GM23338 (cell line): ENCODE data around the gene TRAF2. TPM values are rescaled to one million over a fixed set of nuclear protein-coding genes. Genes with fewer than 3 reads are reported as not detected.

Experiments used
- ATAC-seq: fragments of 200-7000 bp; cut with Tn5 transposase; 3 replicates; pipeline ENCODE4 v1.9.1; 2020
- DNase-seq: peaks from one replicate; pipeline ENCODE4 v3.0.0-alpha.2; 2015; ENCODE audit warnings: low spot score
- H2AFZ ChIP-seq: fragments of 200-600 bp; sonication (generic); 2 replicates; pipeline ENCODE4 v1.8.0; 2016; ENCODE audit warnings: antibody characterized with exemption, mild to moderate bottlenecking, moderate library complexity
- H3F3A ChIP-seq: fragments of 200-600 bp; sonication (generic); replicated peaks from 2 replicates; pipeline ENCODE4 v1.8.0; 2017; ENCODE audit warnings: antibody characterized with exemption, mixed run types, low read depth
- H3K27ac ChIP-seq: fragments of 200-600 bp; sonication (generic); 2 replicates; pipeline ENCODE4 v1.6.1; 2016; ENCODE audit warnings: low read depth
- H3K27me3 ChIP-seq: fragments of 200-600 bp; sonication (generic); 2 replicates; pipeline ENCODE4 v1.8.0; 2016; ENCODE audit warnings: mild to moderate bottlenecking, mixed run types, moderate library complexity; ENCODE audit not compliant: insufficient read depth
- H3K36me3 ChIP-seq: fragments of 200-600 bp; sonication (generic); 2 replicates; pipeline ENCODE4 v1.8.0; 2016; ENCODE audit warnings: mild to moderate bottlenecking; ENCODE audit not compliant: insufficient read depth
- H3K4me1 ChIP-seq: fragments of 200-600 bp; sonication (generic); 2 replicates; pipeline ENCODE4 v1.8.0; 2016; ENCODE audit warnings: mild to moderate bottlenecking, moderate library complexity; ENCODE audit not compliant: insufficient read depth
- H3K4me2 ChIP-seq: fragments of 200-600 bp; sonication (generic); 2 replicates; pipeline ENCODE4 v1.7.1; 2017; ENCODE audit warnings: mixed run types
- H3K4me3 ChIP-seq: fragments of 200-600 bp; sonication (generic); 2 replicates; pipeline ENCODE4 v1.6.1; 2016; ENCODE audit warnings: mixed run types
- H3K79me2 ChIP-seq: fragments of 200-600 bp; sonication (generic); replicated peaks from 2 replicates; pipeline ENCODE4 v1.8.0; 2017; ENCODE audit warnings: mild to moderate bottlenecking; ENCODE audit not compliant: insufficient read depth
- H3K9me2 ChIP-seq: fragments of 200-600 bp; sonication (generic); 2 replicates; pipeline ENCODE4 v1.8.0; 2017; ENCODE audit not compliant: insufficient read depth
- H4K20me1 ChIP-seq: fragments of 200-600 bp; sonication (generic); replicated peaks from 2 replicates; pipeline ENCODE4 v1.8.0; 2017; ENCODE audit warnings: mild to moderate bottlenecking; ENCODE audit not compliant: insufficient read depth
- H3K27ac Mint-ChIP-seq: 2 replicates; pipeline ENCODE4 v1.8.0; 2020; ENCODE audit warnings: inconsistent platforms, mild to moderate bottlenecking, moderate library complexity, mixed read lengths
- H3K27me3 Mint-ChIP-seq: 3 replicates; pipeline ENCODE4 v1.8.0; 2022; ENCODE audit warnings: low read depth, mild to moderate bottlenecking, moderate library complexity, mixed read lengths, inconsistent platforms; ENCODE audit not compliant: insufficient read depth, poor library complexity
- H3K36me3 Mint-ChIP-seq: 3 replicates; pipeline ENCODE4 v1.8.0; 2021; ENCODE audit warnings: low read depth, mild to moderate bottlenecking, inconsistent platforms, moderate library complexity, mixed read lengths
- H3K4me1 Mint-ChIP-seq: 3 replicates; pipeline ENCODE4 v1.8.0; 2020; ENCODE audit warnings: mild to moderate bottlenecking, inconsistent platforms, mixed read lengths
- H3K4me3 Mint-ChIP-seq: 3 replicates; pipeline ENCODE4 v1.8.0; 2021; ENCODE audit warnings: moderate library complexity, mild to moderate bottlenecking, inconsistent platforms, mixed read lengths
- H3K9me3 Mint-ChIP-seq: 3 replicates; pipeline ENCODE4 v1.8.0; 2020; ENCODE audit warnings: moderate library complexity, mild to moderate bottlenecking, inconsistent platforms, mixed read lengths
- EZH2 ChIP-seq: fragments of 200-600 bp; sonication (generic); IDR thresholded peaks from one replicate; pipeline ENCODE4 v1.8.0; 2017; ENCODE audit warnings: antibody characterized with exemption, mild to moderate bottlenecking, low read depth; ENCODE audit not compliant: unreplicated experiment
- POLR2AphosphoS5 ChIP-seq: IDR thresholded peaks from 2 replicates; pipeline ENCODE4 v1.6.1; 2016; ENCODE audit warnings: antibody characterized with exemption, low read depth
- STAT1 ChIP-seq: IDR thresholded peaks from one replicate; pipeline ENCODE4 v1.6.1; 2016; ENCODE audit warnings: antibody characterized with exemption; ENCODE audit not compliant: unreplicated experiment
- ZNF114 ChIP-seq: fragments of 250-450 bp; sonication (Bioruptor Pico); IDR thresholded peaks from 2 replicates; pipeline ENCODE4 v1.5.0; 2020; ENCODE audit warnings: mild to moderate bottlenecking, moderate library complexity
- ZNF331 ChIP-seq: fragments of 250-450 bp; sonication (Bioruptor Pico); IDR thresholded peaks from 2 replicates; pipeline ENCODE4 v1.5.0; 2020; ENCODE audit warnings: low read depth, mild to moderate bottlenecking, moderate library complexity
- polyA plus RNA-seq: library from polyadenylated mRNA; unstranded; fragments of >200 nt; fragmentation: Nextera tagmentation; extraction: Ambion mirVana; gene quantifications from 2 replicates; pipeline ENCODE4 v1.2.1, GENCODE V29; 2016
- total RNA-seq: library from RNA; depleted of rRNA; stranded (reverse); fragments of >200 nt; shearing (Covaris generic); gene quantifications from 2 replicates; pipeline ENCODE4 v1.2.3, GENCODE V29; 2014
- TF ChIP-seq, protein P1 (sequence below): fragments of 250-450 bp; sonication (Bioruptor Pico); IDR thresholded peaks from 2 replicates; pipeline ENCODE4 v1.5.0; 2020; ENCODE audit warnings: mild to moderate bottlenecking, moderate library complexity
- TF ChIP-seq, protein P2 (sequence below), 2 experiments: fragments of 200-600 bp in 1 of 2; sonication (generic) in 1 of 2; conservative IDR thresholded peaks; 2 replicates each; pipeline versions ENCODE4 v1.5.1 to v1.6.1; 2016 to 2017; ENCODE audit warnings: antibody characterized with exemption in 2 of 2, low read depth in 2 of 2, mild to moderate bottlenecking in 2 of 2, moderate library complexity in 1 of 2

TRAF2 gene
- total and polyA plus RNA-seq, 2 experiments from 2014 or later, result 25.4 to 39.9 TPM

DNA sequence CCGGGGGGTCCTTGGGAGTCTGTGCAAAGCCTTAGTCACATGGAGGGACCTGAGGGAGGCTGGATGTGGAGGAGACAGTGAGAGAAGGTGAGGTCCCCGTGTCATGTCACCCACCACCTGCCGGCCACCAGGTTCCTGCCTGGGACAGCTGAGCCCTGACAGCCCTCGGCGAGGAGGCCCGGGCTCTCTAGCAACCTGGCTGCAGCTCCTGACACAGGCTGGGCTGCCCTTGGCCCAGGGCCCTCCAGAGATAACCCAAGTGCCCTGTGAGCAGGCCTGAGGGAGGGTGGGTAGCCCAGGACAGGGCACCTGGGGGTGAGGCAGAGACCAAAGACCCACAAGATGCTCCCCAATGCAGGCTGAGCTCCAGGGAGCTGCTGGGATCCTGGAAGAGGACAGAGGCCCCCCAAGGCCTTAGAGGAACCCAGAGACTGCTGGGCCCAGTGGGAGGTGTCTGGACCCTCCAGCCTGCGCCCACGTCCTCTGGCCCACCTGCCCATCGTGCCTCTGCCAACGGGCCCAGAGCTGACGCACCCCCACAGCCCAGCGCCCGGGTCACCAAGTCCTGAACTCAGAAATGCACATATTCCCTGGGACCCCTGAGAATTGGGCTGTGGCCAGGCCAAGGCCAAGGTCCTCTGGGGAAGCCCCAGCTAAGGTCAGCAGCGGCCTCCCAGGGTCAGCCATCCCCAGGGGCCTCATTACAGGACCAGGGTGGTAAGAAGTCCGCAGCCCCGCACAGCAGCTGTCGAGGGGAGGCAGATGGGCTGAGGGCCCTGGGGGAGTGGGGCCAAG is 82.2 kb downstream of the TRAF2 start (continued):
- TF ChIP-seq, protein P1, sequence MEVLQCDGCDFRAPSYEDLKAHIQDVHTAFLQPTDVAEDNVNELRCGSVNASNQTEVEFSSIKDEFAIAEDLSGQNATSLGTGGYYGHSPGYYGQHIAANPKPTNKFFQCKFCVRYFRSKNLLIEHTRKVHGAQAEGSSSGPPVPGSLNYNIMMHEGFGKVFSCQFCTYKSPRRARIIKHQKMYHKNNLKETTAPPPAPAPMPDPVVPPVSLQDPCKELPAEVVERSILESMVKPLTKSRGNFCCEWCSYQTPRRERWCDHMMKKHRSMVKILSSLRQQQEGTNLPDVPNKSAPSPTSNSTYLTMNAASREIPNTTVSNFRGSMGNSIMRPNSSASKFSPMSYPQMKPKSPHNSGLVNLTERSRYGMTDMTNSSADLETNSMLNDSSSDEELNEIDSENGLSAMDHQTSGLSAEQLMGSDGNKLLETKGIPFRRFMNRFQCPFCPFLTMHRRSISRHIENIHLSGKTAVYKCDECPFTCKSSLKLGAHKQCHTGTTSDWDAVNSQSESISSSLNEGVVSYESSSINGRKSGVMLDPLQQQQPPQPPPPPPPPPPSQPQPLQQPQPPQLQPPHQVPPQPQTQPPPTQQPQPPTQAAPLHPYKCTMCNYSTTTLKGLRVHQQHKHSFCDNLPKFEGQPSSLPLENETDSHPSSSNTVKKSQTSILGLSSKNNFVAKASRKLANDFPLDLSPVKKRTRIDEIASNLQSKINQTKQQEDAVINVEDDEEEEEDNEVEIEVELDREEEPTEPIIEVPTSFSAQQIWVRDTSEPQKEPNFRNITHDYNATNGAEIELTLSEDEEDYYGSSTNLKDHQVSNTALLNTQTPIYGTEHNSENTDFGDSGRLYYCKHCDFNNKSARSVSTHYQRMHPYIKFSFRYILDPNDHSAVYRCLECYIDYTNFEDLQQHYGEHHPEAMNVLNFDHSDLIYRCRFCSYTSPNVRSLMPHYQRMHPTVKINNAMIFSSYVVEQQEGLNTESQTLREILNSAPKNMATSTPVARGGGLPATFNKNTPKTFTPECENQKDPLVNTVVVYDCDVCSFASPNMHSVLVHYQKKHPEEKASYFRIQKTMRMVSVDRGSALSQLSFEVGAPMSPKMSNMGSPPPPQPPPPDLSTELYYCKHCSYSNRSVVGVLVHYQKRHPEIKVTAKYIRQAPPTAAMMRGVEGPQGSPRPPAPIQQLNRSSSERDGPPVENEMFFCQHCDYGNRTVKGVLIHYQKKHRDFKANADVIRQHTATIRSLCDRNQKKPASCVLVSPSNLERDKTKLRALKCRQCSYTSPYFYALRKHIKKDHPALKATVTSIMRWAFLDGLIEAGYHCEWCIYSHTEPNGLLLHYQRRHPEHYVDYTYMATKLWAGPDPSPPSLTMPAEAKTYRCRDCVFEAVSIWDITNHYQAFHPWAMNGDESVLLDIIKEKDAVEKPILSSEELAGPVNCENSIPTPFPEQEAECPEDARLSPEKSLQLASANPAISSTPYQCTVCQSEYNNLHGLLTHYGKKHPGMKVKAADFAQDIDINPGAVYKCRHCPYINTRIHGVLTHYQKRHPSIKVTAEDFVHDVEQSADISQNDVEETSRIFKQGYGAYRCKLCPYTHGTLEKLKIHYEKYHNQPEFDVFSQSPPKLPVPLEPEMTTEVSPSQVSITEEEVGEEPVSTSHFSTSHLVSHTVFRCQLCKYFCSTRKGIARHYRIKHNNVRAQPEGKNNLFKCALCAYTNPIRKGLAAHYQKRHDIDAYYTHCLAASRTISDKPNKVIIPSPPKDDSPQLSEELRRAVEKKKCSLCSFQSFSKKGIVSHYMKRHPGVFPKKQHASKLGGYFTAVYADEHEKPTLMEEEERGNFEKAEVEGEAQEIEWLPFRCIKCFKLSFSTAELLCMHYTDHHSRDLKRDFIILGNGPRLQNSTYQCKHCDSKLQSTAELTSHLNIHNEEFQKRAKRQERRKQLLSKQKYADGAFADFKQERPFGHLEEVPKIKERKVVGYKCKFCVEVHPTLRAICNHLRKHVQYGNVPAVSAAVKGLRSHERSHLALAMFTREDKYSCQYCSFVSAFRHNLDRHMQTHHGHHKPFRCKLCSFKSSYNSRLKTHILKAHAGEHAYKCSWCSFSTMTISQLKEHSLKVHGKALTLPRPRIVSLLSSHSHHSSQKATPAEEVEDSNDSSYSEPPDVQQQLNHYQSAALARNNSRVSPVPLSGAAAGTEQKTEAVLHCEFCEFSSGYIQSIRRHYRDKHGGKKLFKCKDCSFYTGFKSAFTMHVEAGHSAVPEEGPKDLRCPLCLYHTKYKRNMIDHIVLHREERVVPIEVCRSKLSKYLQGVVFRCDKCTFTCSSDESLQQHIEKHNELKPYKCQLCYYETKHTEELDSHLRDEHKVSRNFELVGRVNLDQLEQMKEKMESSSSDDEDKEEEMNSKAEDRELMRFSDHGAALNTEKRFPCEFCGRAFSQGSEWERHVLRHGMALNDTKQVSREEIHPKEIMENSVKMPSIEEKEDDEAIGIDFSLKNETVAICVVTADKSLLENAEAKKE (CRISPR knock-in tag), result no peak
- TF ChIP-seq ZNF114 (CRISPR knock-in tag), result no peak
- no peak for TF ChIP-seq STAT1

DNA sequence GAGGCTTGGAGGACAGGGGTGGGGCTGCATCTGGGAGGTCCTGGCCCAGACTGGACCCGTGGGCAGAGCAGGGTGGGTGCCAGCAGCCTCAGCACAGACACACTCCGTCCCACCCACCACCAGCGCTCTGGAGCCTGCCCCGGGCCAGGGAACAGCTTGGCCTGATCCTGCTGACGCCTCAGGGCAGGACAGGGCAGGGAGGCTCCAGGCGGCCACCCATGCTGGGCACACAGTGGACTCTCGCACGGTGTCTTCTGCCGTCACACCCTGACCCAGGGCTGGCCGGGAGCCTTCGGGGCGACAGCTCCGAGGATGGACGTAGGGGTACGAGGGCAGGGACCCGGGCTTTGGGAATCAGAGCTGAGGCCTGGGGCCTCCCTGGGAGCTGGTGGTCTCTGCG is 82.8 kb downstream of the TRAF2 start:
- H3K27ac ChIP-seq, result no peak overlapping the region
- no peaks in the 10 kb centered on the region for H3K36me3 ChIP-seq
- Mint-ChIP-seq H3K4me1 (peaks cover 9% of the 10 kb centered on the region), H3K27ac (no peak overlapping the region), H3K27me3 (peaks cover 5% of the 10 kb centered on the region), H3K36me3 (no peaks in the 10 kb centered on the region), H3K4me3 (no peak overlapping the region), H3K9me3 (no peaks in the 10 kb centered on the region; the same call in 2 of the 3 replicates)
- no peak overlapping the region for H3K4me2 ChIP-seq
- H3K9me2 ChIP-seq, result no peaks in the 10 kb centered on the region
- H3K79me2 ChIP-seq, result no peaks in the 10 kb centered on the region
- no peak overlapping the region for H2AFZ ChIP-seq
- no peak for DNase-seq
- H3F3A ChIP-seq, result no peaks in the 10 kb centered on the region
- H3K4me3 ChIP-seq, result no peak overlapping the region
- peaks cover 9% of the 10 kb centered on the region for H3K4me1 ChIP-seq
- no peaks in the 10 kb centered on the region for H4K20me1 ChIP-seq
- ATAC-seq, result no peak
- H3K27me3 ChIP-seq, result no peaks in the 10 kb centered on the region
- TF ChIP-seq, protein P2, sequence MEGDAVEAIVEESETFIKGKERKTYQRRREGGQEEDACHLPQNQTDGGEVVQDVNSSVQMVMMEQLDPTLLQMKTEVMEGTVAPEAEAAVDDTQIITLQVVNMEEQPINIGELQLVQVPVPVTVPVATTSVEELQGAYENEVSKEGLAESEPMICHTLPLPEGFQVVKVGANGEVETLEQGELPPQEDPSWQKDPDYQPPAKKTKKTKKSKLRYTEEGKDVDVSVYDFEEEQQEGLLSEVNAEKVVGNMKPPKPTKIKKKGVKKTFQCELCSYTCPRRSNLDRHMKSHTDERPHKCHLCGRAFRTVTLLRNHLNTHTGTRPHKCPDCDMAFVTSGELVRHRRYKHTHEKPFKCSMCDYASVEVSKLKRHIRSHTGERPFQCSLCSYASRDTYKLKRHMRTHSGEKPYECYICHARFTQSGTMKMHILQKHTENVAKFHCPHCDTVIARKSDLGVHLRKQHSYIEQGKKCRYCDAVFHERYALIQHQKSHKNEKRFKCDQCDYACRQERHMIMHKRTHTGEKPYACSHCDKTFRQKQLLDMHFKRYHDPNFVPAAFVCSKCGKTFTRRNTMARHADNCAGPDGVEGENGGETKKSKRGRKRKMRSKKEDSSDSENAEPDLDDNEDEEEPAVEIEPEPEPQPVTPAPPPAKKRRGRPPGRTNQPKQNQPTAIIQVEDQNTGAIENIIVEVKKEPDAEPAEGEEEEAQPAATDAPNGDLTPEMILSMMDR (conservative IDR thresholded peaks at IDR 0.05; ENCODE audit: low read depth in 2 of 2), result no peak
- TF ChIP-seq, protein P1 (CRISPR knock-in tag), result no peak
- TF ChIP-seq POLR2AphosphoS5, result no peak
- TF ChIP-seq EZH2, result no peak
- TF ChIP-seq ZNF331 (CRISPR knock-in tag), result no peak
